ENCODE data around the gene PCDHGA9. TPM values are rescaled to one million over a fixed set of nuclear protein-coding genes. Genes with fewer than 3 reads are reported as not detected.
"Not testable (repeated sequence)": the region's sequence is repeated elsewhere in the genome, so short reads cannot be mapped to it uniquely, and the experiment has no call there.

PCDHGA9 gene
- total RNA-seq, 1 experiment from 2014 or later: 1.9 TPM

GRCh38 chr5:141373673-141374317 is 28.8 kb upstream of the PCDHGA9 start, which contains the start of gene PCDHGA6:
TSS of gene PCDHGA6 (plus strand) at chr5:141373891. CDS start at chr5:141374084, 193 bp downstream.
- Histone ChIP-seq H3K9ac (ENCODE audit: low read length) (no peak within 1 kb of the TSS), H3K36me3 (ENCODE audit: low read depth, low read length) (no peaks in the 10 kb centered on the region), H3K79me2 (ENCODE audit: low read length) (no peaks in the 10 kb centered on the region), H3K4me2 (ENCODE audit: low read length) (no peak within 1 kb of the TSS), H2AFZ (ENCODE audit: low read length) (no peak within 1 kb of the TSS), H3K9me3 (ENCODE audit: low read length) (no peaks in the 10 kb centered on the region), H3K4me1 (ENCODE audit: insufficient read depth, low read length) (no peaks in the 10 kb centered on the region), H3K9me2 (replicated peaks; ENCODE audit: low read length) (no peaks in the 10 kb centered on the region), H3F3A (ENCODE audit: low read length, unreplicated experiment) (no peaks in the 10 kb centered on the region), H4K20me1 (ENCODE audit: low read length) (no peaks in the 10 kb centered on the region), H3K27me3 (ENCODE audit: low read length) (no peaks in the 10 kb centered on the region), H3K4me3 (ENCODE audit: low read length) (no peak within 1 kb of the TSS), H3K27ac (ENCODE audit: low read length) (no peak within 1 kb of the TSS)
- ATAC-seq (no peak), DNase-seq (no peak)
- ChIA-PET POLR2A (ENCODE audit: unreplicated experiment) (no interaction called here), CTCF (no interaction called here)
- no peak for TF ChIP-seq EZH2phosphoT487 (IDR thresholded peaks at IDR 0.05; ENCODE audit: borderline replicate concordance, low read length)
- TF ChIP-seq EZH2 (IDR thresholded peaks at IDR 0.05; ENCODE audit: low read length, unreplicated experiment): no peak
- intact Hi-C loops (cut with micrococcal nuclease): no loop called here
- BruUV-seq (replicated peaks): no TSS peak

DNA sequence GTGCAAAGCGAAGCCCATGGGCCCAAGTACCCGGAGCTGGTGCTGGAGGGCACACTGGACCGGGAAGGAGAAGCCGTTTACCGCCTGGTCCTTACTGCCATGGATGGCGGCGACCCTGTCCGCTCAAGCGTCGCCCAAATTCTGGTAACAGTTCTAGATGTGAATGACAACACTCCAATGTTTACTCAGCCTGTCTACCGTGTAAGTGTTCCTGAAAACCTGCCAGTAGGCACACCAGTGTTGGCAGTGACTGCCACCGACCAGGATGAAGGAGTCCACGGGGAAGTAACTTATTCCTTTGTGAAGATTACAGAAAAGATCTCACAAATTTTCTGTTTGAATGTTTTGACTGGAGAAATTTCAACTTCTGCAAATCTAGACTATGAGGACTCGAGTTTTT is 28.0 kb upstream of the PCDHGA9 start:
- no peaks in the 10 kb centered on the region for H3K36me3 ChIP-seq (ENCODE audit: low read depth, low read length)
- H3F3A ChIP-seq (ENCODE audit: low read length, unreplicated experiment): no peaks in the 10 kb centered on the region
- H3K27ac ChIP-seq (ENCODE audit: low read length): no peak overlapping the region
- H3K79me2 ChIP-seq (ENCODE audit: low read length): no peaks in the 10 kb centered on the region
- no peaks in the 10 kb centered on the region for H3K4me1 ChIP-seq (ENCODE audit: insufficient read depth, low read length)
- BruUV-seq (replicated peaks): no TSS peak
- intact Hi-C loops (cut with micrococcal nuclease): no loop called here
- no peaks in the 10 kb centered on the region for H3K9me2 ChIP-seq (replicated peaks; ENCODE audit: low read length)
- H4K20me1 ChIP-seq (ENCODE audit: low read length): no peaks in the 10 kb centered on the region
- CTCF ChIA-PET: no interaction called here
- no peak overlapping the region for H2AFZ ChIP-seq (ENCODE audit: low read length)
- TF ChIP-seq EZH2 (IDR thresholded peaks at IDR 0.05; ENCODE audit: low read length, unreplicated experiment): no peak
- no peak for TF ChIP-seq CTCF (conservative IDR thresholded peaks at IDR 0.05; ENCODE audit: low read depth, low read length)
- TF ChIP-seq EZH2phosphoT487 (IDR thresholded peaks at IDR 0.05; ENCODE audit: borderline replicate concordance, low read length): no peak
- H3K4me3 ChIP-seq (ENCODE audit: low read length): no peak overlapping the region
- 0 out of 2 replicates have a peak, but pooled peaks cover 3% of the 10 kb centered on the region for H3K9me3 ChIP-seq (ENCODE audit: low read length)
- no peak overlapping the region for H3K9ac ChIP-seq (ENCODE audit: low read length)
- POLR2A ChIA-PET (ENCODE audit: unreplicated experiment): no interaction called here
- H3K27me3 ChIP-seq (ENCODE audit: low read length): no peaks in the 10 kb centered on the region
- no peak for ATAC-seq
- H3K4me2 ChIP-seq (ENCODE audit: low read length): no peak overlapping the region
- DNase-seq: no peak

DNA sequence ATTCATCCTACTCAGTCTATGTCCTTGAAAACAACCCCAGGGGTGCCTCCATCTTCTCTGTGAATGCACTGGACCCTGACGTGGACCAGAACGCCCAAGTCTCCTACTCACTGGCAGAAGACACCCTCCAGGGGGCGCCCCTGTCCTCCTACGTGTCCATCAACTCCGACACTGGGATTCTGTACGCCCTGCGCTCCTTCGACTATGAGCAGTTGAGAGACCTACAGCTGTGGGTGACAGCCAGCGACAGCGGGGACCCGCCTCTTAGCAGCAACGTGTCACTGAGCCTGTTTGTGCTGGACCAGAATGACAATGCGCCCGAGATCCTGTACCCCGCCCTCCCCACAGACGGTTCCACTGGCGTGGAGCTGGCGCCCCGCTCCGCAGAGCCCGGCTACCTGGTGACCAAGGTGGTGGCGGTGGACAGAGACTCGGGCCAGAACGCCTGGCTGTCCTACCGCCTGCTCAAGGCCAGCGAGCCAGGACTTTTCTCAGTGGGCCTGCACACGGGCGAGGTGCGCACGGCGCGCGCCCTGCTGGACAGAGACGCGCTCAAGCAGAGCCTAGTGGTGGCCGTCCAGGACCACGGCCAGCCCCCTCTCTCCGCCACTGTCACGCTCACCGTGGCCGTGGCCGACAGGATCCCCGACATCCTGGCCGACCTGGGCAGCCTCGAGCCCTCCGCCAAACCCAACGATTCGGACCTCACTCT is 27.0 kb upstream of the PCDHGA9 start:
- H3K27me3 ChIP-seq (ENCODE audit: low read length); H3K9ac ChIP-seq (ENCODE audit: low read length); DNase-seq; H3F3A ChIP-seq (ENCODE audit: low read length, unreplicated experiment); H4K20me1 ChIP-seq (ENCODE audit: low read length); H3K79me2 ChIP-seq (ENCODE audit: low read length); CTCF ChIA-PET; POLR2A ChIA-PET (ENCODE audit: unreplicated experiment); BruUV-seq (replicated peaks); ATAC-seq; H3K9me3 ChIP-seq (ENCODE audit: low read length); H3K4me3 ChIP-seq (ENCODE audit: low read length); H2AFZ ChIP-seq (ENCODE audit: low read length); H3K4me1 ChIP-seq (ENCODE audit: insufficient read depth, low read length); intact Hi-C loops (cut with micrococcal nuclease); H3K9me2 ChIP-seq (replicated peaks; ENCODE audit: low read length); H3K27ac ChIP-seq (ENCODE audit: low read length); H3K36me3 ChIP-seq (ENCODE audit: low read depth, low read length); H3K4me2 ChIP-seq (ENCODE audit: low read length): not testable (repeated sequence)

All from PC-3 (cell line).